ENCODE results near the gene PSMB7. TPM values are rescaled to one million over a fixed set of nuclear protein-coding genes. Genes with fewer than 3 reads are reported as not detected.
A peak's percentile ranks its signal among the peaks of the same experiment; 100 is the strongest.

PSMB7 gene
- total and polyA plus RNA-seq, 2 of the 8 experiments (the other 6 are each of a cell fraction or from before 2014, with no cell fraction given), result 222 to 357 TPM

DNA sequence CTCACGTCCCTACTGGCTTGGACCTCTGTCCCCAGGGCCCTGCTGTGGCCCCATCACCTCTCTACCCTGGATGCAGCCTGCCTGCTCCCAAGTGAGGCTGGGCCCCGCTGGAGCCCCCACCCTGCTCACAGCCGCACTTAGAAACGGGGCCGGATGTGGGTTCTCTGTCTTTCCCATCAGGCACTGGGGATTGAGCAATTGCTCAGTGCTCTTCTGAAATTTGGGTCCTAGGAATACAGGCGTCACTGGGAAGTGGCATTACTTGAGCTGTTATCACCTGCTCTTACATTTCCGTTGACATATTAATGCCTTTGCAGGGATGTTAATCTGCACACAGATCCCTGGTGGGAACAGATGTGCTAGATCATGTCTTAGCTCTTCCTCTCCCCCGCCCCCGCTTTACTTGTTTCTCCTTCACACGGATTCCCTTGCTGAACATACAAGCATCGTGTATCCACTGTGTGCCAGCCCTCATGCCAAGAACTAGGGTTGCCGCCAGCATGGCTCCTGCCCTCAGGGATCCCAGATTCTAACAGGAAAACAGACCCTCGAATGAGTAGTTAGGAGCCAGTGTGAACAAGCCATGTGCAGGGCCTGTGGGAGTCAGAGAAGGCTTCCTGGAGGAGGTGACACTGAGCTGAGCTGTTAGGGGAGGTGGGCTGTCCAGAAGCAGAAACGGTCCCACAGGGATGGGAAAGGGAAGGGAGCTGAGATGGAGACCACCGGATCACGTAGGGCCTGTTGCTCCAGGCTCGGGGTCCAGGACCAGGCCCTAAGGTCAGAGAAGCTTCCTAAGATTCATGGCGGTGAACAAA, 92.4 kb downstream of the PSMB7 start:
- Histone ChIP-seq H3K9ac (replicated peaks in 1 of 4; ENCODE audit: extremely low read depth in 1 of 4, low read depth in 3 of 4, low read length in 3 of 4) (no peak overlapping the region), H2BK12ac (ENCODE audit: low read depth, low read length) (no peak overlapping the region)

More for the DNA sequence above, 92.4 kb downstream of the PSMB7 start:
- H3K23ac ChIP-seq (ENCODE audit: insufficient read length), result no peak overlapping the region
- H3K4ac ChIP-seq (replicated peaks; ENCODE audit: insufficient read length, low read depth, low read length), result no peak overlapping the region
- H4K20me1 ChIP-seq (replicated peaks in 1 of 2; ENCODE audit: control insufficient read depth in 1 of 2, insufficient read depth in 2 of 2, low read length in 2 of 2), result peaks cover 0 to 2% of the 10 kb centered on the region in 2 experiments
- no peaks in the 10 kb centered on the region for H3K36me3 ChIP-seq (ENCODE audit: control insufficient read depth in 2 of 4, insufficient read depth in 4 of 4, low read length in 3 of 4)
- H3K9me3 ChIP-seq (ENCODE audit: insufficient read depth in 2 of 2, low read depth in 1 of 2, low read length in 1 of 2), result no peaks in the 10 kb centered on the region
- no peak overlapping the region for H2AFZ ChIP-seq (ENCODE audit: low read length)
- H3K18ac ChIP-seq (ENCODE audit: extremely low read depth, low read length), result no peak overlapping the region
- H2BK5ac ChIP-seq (ENCODE audit: low read depth, low read length), result no peak overlapping the region; the same call in 1 of the 2 replicates
- WGBS, 2 experiments (ENCODE audit: extremely low coverage in 1 of 2, insufficient coverage in 1 of 2, insufficient read length in 1 of 2, insufficient replicate concordance in 2 of 2, low coverage in 1 of 2, low lambda C conversion rate in 2 of 2, missing lambda C conversion rate in 1 of 2), result 87% methylated on average over 18 of the region's 18 CpGs; no CpG with 5 or more reads in 1 of the 2 experiments
- no peak overlapping the region for H3K4me2 ChIP-seq (ENCODE audit: insufficient read depth in 1 of 2, low read depth in 2 of 2, low read length in 2 of 2)
- no peaks in the 10 kb centered on the region for H3K79me1 ChIP-seq (ENCODE audit: low read depth, low read length)
- H3K14ac ChIP-seq (ENCODE audit: insufficient read length), result no peak overlapping the region
- H2BK15ac ChIP-seq (ENCODE audit: low read length), result no peak overlapping the region
- peak overlapping the region; percentile 63; the same call in 1 of the 2 replicates for H4K8ac ChIP-seq (ENCODE audit: extremely low read depth, insufficient read depth, low read length)
- no peaks in the 10 kb centered on the region for H3K23me2 ChIP-seq (ENCODE audit: low read depth, low read length)
- no peak overlapping the region for H4K5ac ChIP-seq (ENCODE audit: insufficient read length, low read depth, low read length)
- ChIA-PET CTCF (ENCODE audit: partially characterized antibody) (interaction anchor here (0.6 to 3.7 kb wide), 11 partner anchors 8 to 781 kb away, joined by 3 to 24 read pairs (median 3); no protein-coding TSS in a partner anchor), POLR2A (ENCODE audit: partially characterized antibody) (no interaction called here)
- no peak overlapping the region for H3K27ac ChIP-seq (ENCODE audit: low read depth, low read length)
- no peak overlapping the region for H2AK5ac ChIP-seq (ENCODE audit: low read depth, low read length)
- FAIRE-seq (no peak), DNase-seq (ENCODE audit: low read depth in 1 of 2, low spot score in 2 of 2) (no peak)
- H3K4me1 ChIP-seq (replicated peaks in 1 of 4; ENCODE audit: control insufficient read depth in 3 of 4, insufficient read depth in 4 of 4, low read length in 3 of 4), result peaks cover 0 to 1% (median 0%) of the 10 kb centered on the region in 4 experiments; a peak in 1 of 7 replicates
- H2BK20ac ChIP-seq (ENCODE audit: low read length), result no peak overlapping the region
- no peaks in the 10 kb centered on the region for H3K79me2 ChIP-seq (ENCODE audit: control insufficient read depth in 1 of 2, insufficient read depth in 2 of 2, low read length in 2 of 2)
- H3K4me3 ChIP-seq (ENCODE audit: extremely low read depth in 1 of 4, insufficient read depth in 2 of 4, low read depth in 3 of 4, low read length in 4 of 4), result no peak overlapping the region
- H3K27me3 ChIP-seq (replicated peaks in 1 of 4; ENCODE audit: control insufficient read depth in 3 of 4, extremely low read depth in 1 of 4, insufficient read depth in 3 of 4, low read length in 3 of 4), result no peaks in the 10 kb centered on the region
- no peak overlapping the region for H2BK120ac ChIP-seq (replicated peaks; ENCODE audit: low read depth, low read length)
- H3K56ac ChIP-seq (replicated peaks; ENCODE audit: insufficient read length, low read depth, low read length), result no peak overlapping the region
- TF ChIP-seq RXRA (IDR thresholded peaks at IDR 0.05; ENCODE audit: insufficient read depth, low read depth, low read length) (no peak), EGR1 (IDR thresholded peaks at IDR 0.05; ENCODE audit: borderline replicate concordance, low read depth, low read length) (no peak), SUZ12 (IDR thresholded peaks at IDR 0.05; ENCODE audit: low read length) (no peak), GTF2F1 (IDR thresholded peaks at IDR 0.05; ENCODE audit: borderline replicate concordance, low read depth, low read length) (no peak), HDAC6 (IDR thresholded peaks at IDR 0.05; ENCODE audit: low read depth, low read length) (no peak), EP300 (IDR thresholded peaks at IDR 0.05; ENCODE audit: borderline replicate concordance in 1 of 2, low read depth in 2 of 2, low read length in 2 of 2) (no peak), SRF (IDR thresholded peaks at IDR 0.05; ENCODE audit: low read depth, low read length) (no peak), JUN (IDR thresholded peaks at IDR 0.05; ENCODE audit: low read depth, low read length) (no peak), POLR2A (IDR thresholded peaks at IDR 0.05; ENCODE audit: control extremely low read depth in 1 of 2, low read depth in 2 of 2, low read length in 2 of 2) (no peak)
- H4K91ac ChIP-seq (replicated peaks; ENCODE audit: insufficient read length, low read length), result no peak overlapping the region

Measured in H1 (cell line).